HG03460 (cell line): ENCODE measurements around the gene CR1.
"Not testable (repeated sequence)": the region's sequence is repeated elsewhere in the genome, so short reads cannot be mapped to it uniquely, and the experiment has no call there.

Experiments used
- ATAC-seq: cut with Tn5 transposase; IDR thresholded peaks from one replicate; pipeline ENCODE4 v1.9.1; 2021; ENCODE audit not compliant: unreplicated experiment

The CR1 gene

DNA sequence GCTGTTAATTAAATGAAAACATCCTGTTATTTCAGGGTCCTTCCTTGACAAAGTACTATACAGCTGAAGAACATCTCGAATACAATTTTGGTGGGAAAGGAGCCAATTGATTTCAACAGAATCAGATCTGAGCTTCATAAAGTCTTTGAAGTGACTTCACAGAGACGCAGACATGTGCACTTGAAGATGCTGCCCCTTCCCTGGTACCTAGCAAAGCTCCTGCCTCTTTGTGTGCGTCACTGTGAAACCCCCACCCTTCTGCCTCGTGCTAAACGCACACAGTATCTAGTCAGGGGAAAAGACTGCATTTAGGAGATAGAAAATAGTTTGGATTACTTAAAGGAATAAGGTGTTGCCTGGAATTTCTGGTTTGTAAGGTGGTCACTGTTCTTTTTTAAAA, 143.4 kb downstream of the CR1 start:
- ATAC-seq = not testable (repeated sequence)

DNA sequence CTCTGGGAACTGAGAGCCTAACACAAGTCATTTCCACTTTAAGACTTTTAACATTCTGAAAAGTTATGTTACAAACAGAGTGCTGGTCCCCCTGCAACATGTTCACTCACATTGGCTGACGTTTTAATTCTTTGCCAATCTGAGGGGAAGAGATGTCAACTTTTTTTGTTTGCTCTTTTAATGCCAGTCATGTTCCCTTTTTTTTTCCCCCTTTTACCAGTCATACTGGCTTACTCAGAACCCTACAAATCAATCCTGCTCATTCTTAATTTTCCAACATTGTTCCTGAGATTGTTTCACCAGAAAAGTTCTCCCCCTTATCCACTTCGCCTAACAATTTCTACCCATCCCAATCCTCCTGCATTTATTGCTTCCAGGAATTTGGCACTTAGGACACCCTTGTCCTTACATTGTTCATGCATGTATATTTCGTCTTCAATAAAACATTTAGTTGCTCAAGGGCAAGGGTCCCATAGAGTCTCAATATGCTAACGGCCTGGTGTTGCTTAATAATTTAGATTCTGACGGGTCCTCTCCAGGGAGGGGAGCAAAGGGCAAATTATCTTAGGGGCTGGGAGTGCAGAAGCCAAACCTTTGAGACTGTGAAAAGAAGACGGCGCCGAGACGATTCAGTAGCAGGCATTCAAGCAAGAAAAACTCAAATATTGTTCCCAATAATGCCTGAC, 148.4 kb downstream of the CR1 start:
- ATAC-seq = no peak

DNA sequence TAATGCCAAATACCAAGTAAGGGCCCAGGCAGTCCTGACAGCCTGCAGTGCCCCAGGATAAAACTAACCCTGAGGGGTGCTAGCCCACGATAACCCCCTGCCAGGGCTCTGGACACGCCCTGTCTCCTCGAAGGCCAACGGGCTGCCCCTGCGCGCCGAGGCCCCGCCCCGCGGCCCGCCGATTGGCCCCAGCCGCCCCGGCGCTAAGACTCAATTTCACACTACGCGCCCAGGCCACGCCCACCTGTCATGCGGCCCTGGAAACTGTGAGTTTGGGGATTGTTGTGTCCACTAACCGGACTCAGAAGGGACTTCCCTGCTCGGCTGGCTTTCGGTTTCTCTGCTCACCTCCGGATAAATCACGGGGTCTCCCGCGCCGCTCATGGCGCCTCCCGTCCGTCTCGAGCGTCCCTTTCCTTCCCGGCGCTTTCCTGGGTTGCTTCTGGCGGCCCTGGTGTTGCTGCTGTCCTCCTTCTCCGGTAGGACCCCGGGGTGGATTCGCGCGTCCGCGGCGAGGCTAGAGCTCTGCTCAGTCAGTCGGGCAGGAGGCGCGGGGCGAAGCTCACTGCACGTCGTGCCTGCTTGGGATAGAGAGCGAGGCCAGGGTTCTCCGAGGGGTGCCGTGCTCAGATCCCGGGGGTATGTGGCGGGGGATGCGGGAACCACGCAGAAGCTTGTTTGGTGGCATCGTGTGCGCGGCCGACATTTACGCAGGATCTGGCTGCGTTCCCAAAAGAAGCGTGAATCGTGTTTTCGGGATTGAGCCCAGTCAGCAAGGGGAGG, 149.1 kb downstream of the CR1 start, which contains the start of gene CR1L:
Gene CR1L (plus strand): TSS at position 282 of the 783 bp plus-strand sequence. CDS start 101 bp downstream, at position 383.
- ATAC-seq = peak; percentile 91

DNA sequence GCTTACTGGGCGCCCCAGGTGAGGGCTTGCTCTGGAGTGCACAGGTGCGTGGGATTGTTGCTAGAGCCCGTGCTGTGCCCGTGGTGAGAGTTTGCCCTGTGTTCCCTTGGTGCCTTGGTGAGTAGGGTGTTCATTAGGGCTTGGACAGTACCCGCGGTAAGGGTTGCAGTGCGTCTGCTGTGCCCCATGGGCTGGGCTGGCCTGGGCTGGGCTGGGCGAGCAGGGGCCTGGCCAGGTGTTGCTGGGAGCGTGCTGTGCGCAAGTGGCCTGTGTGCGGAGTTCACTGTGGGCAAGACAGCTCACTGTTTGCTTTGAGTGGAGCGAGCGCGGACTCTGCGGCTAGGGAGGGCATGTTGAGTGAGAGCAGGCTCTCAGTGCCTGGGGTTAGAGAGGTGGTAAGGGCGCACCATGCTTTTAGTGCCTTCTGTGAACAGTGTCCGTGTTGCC, 149.7 kb downstream of the CR1 start:
- ATAC-seq = no peak

DNA sequence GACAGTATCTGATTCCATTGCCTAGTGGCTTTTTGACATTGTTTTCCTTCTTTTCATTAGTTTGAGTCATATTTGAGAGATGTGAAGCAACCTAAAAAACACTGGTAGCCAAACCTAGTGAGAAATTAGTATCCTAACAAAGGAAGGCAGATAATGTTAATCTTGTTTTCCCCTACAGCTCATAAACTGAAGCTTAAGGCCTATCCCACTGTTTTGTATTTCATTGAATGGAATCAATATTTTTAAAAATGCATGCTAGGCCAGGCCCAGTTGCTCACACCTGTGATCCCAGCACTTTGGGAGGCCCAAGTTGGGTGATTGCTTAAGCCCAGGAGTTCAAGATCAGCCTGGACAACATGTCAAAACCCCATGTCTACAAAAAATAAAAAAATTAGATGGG, 150.2 kb downstream of the CR1 start:
- ATAC-seq = no peak

DNA sequence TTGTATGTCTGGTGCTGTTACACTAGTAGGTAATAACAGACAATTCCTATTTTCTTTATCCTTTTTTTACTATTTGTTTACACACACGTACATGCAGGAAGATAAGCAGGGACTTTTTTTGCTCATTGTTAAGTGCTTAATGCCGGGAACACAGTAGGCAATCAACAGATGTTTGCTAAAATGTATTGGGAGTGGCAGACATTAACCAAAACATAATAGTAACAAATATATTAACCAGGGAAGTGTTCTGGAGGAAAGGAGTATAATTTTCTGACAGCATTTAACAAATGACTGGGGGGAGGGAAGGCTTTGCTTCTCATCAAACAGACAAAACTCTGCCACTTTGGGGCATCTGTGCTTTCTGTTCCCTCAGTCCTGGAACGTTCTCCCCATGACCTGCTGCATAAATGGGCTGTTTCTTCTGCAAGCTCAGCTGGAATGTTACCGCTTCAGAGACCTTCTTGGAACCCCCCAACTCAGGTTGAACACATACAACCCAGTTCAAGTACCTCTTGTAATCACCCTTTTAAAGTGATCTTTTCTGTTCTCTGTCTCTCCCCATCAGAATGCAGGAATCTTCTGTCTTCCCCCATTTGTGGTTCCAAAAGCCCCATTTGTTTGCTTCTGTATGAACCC, 151.1 kb downstream of the CR1 start:
- no peak for ATAC-seq

DNA sequence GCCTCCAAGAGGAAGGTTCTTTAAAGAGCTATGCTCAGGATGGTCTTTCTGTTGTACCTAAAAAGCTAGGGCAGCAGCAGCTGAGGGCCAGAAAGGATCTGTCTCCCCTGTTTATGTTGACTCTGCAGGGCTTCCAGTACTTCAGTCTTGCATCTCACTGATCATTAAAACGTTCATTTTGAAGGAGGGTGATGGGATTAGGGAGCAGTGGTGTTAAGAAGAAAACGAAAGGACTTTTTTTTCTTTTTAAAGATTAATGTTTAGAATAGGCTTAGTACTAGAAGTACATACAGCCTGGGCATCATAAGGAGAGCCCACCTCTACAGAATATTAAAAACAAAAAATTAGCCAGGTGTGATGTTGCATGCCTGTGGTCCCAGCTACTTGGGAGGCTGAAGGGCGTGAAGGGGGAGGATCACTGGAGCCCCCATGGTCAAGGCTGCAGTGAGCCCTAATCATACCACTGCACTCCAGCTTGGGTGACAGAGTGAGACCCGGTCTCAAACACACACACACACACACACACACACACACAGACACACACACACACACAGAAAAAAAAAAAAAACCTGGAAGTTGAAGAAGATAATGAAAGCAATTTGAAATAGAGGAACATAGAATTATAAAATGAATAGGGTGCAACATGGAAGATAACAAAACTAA, 151.8 kb downstream of the CR1 start:
- ATAC-seq = no peak

DNA sequence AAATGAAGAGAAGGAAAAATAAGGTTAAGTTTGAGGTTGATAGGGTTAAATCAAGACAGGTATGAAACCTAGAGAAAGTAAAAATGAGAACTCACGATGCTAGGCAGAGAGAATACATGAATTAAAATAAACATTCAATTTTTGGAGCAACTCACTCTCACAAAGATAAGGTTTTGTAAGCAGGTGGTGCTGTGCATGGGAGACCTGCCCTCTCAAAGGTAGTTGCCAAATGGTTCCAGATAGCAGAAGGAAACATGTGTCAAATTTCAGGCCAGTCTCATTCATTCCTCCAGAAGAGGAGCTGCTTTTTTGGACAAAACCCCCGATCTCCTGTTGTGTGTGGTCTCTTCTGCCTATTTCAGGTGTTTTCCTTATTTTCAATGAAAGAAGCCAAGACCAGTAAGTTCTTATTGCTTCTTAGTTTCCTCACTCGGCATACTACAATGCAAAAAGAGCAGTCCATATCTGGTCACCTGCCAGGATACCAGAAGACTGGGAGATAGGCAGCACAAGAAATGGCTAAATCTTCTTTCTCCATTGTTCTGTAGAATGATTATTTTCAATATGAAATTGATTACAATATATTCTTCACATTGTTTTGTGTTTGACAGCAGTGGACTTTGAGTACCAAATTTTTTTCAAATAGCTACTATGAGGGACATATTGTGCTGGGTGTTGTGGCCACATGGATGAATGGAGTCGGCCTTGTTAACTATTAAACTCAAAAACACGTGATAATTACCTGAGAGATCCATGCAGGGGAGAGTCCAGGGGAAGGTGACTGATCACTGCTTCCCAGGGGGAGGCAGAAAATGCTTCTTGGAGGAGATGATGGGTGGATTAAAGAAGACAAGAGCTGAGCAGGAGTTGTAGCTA, 152.6 kb downstream of the CR1 start:
- no peak for ATAC-seq

DNA sequence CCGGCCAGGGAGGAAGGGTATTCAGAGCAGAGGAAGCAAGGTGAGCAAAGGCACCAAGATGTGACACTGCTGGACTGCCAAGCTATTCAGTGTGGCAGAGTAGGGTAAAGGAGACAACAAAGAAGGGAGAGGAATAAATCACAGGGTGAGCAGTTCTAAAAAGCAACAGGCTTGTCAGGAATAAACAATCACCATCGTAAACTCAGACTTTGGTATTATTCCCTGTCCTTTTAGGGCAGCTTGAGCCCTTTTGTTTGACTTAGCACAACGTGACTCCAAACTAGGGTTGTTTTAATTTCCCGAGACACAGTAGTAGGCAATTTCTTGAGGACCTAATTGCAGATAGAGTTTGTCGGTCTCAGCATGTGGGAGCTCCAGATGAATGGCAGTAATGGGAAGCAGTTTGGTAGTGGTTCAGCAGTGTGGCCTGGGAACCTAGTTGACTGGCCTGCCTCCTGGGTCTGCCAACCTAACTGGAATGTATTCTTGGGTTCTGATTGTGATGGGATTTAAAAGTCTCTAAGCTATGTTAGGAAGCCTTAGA, 153.3 kb downstream of the CR1 start:
- no peak for ATAC-seq

DNA sequence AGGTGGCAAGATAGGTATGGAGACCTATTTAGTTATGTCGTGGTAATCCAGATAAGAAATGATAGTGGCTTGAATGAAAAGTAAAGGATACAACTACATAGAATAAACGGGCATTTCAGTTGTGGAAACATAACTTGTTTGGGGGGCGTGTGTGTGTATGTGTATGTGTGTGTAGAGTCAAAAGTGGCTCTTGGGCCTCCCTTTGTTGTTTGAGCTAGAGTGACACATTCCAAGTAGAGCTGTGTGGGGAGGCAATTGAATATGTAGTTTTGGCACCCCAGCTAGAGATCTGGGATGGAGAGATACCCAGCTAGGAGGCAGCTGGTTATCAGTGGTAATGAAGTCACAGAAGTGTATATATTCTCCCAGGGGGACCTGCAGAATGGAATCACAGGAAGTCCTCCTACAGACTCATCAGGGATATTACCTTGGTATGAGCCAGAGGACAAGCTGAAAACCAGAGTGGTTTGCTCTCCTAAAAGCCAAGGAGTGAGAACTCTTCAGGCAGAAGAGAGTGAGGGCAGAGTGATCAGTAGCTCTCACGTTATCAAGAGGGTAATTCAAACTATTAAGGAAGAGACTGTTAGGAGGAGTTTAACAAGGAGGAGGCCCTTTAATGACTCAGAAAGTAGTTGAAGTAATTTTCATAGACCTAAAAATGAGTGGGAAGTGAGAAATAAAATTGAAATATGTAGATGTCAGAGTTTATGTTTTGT, 154.1 kb downstream of the CR1 start:
- no peak for ATAC-seq

DNA sequence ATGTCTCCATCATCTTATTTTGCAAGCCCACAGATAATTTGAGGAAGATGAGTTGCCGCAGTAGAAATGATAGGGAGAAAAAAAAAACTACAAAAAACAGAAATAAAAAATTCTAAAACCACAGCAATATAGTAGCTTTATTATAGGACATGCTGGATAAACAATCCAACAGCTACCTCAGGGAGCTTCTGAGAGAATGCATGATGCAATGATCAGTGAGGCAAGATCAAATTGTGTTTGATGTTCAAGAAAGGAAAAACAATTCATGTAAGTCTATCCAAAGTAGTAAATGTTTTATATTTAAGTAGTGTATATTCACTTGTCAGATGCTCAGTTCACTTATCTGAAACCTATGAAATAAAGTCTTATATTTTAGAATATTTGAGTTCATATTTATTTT, 155.6 kb downstream of the CR1 start:
- no peak for ATAC-seq

DNA sequence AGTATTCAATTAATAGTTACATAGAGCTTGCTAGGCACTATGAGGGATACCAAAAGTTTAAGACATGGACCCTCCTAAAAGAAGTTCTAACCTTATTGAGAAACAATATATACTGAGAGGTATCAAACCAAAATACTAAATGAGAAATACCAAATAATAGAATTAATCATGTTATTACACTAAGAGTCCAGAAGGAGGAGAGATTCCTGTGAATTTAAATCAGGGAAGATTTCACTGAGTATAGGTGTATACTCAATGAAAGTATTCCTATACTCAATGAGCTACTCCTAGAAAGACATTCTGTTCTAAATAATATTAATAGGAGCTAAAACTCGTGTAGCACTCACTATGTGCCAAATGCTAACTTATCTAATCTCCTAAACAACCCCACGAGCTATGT, 158.4 kb downstream of the CR1 start:
- ATAC-seq = no peak

DNA sequence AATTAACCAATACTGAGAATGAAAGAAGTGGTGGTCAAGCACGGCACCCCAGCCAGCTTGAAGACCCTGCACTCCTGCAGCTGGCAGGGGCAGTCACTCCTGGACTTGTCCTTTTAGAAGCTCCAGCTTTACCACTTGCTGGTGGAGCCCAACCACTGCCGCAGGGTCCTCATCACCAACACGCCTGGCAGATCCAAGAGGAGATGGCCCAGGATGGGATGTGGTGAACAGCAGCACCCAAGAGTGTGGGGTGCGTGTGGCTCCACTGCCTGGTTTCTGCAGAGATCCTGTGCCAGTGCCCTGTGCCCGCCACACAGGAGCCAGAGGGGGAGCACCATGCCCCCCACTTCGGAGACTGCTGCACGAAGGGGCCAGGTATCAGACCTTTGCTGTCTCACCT, 162.5 kb downstream of the CR1 start:
- no peak for ATAC-seq

DNA sequence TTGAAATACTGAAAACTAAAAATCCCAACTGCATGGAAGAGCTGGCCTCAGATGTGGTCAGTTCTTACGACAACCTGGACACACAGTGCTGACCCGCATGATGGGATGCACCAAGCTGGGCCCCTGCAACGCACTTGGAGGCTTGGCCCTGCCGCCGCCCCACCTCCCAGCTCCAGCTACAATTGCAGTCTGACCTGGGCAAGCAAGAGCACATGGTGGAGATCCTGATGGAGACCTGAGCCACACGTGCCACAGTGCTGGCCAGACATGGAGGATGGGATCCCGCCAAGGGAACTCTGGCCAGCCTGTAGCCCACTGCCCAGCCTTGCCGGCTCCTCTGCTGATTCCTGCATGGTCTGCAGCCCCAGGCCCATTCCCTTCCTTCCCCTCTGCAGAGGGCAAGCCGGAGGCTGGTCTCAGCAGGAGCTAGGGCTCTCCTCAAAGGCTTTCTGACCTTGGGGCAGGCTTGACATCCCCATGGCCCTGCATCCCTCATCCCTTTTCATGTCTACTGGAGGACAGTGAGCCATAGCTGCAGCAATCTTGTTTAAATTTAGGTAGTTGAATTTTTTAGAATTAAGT, 163.0 kb downstream of the CR1 start:
- no peak for ATAC-seq

DNA sequence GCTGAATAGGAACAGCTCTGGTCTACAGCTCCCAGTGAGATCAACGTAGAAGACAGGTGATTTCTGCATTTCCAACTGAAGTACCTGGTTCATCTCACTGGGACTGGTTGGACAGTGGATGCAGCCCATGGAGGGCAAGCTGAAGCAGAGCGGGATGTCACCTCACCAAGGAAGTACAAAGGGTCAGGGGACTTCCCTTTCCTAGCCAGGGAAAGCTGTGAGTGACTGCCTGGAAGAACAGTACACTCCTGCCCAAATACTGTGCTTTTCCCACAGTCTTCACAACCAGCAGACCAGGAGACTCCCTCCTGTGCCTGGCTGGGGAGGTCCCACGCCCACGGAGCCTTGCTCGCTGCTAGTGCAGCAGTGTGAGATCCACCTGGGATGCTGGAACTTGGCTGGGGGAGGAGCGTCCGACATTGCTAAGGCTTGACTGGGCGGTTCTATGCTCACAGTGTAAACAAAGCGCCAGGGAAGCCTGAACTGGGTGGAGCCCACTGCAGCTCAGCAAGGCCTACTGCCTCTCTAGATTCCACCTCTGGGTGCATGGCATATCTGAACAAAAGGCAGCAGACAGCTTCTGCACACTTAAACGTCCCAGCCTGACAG, 163.7 kb downstream of the CR1 start:
- no peak for ATAC-seq

DNA sequence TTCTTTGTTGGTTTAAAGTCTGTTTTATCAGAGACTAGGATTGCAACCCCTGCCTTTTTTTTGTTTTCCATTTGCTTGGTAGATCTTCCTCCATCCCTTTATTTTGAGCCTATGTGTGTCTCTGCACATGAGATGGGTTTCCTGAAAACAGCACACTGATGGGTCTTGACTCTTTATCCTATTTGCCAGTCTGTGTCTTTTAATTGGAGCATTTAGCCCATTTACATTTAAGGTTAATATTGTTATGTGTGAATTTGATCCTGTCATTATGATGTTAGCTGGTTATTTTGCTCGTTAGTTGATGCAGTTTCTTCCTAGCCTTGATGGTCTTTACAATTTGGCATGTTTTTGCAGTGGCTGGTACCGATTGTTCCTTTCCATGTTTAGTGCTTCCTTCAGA, 165.5 kb downstream of the CR1 start:
- ATAC-seq = not testable (repeated sequence)

DNA sequence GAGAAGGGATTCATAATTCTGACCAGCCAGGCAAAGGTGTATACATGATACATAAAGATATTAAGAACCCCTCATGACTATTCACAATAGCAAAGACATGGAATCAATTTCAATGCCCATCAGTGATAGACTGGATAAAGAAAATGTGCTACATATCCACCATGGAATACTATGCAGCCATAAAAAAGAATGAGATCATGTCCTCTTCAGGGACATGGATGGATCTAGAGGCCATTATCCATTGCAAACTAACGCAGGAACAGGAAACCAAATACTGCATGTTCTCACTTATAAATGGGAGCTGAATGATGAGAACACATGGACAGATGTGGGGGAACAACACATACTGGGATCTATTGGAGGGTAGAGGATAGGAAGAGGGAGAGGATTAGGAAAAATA, 170.4 kb downstream of the CR1 start:
- ATAC-seq = no peak

DNA sequence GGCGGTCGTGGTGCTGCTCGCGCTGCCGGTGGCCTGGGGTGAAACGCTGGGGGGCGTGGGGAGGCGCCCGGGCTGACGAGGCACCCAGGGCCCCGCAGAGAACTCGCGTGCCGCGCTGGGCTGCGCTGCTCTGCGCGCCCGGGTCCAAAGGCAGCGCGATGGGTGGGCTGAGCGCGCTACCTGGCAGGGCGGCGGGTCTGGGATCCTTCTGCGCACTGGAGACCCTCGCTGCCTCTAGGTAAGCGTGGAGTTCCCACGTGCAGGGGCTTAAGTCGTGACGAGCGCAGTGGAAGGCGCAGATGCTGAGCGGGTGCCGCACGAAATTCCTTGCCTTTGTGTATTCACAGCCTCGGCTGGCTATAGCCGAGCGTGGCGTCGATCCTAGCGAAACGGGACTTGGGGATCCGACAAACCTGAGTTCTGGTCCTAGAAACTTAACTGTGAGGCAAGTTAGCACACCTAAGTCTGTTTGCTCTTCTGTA, 173.6 kb downstream of the CR1 start:
- ATAC-seq = no peak

DNA sequence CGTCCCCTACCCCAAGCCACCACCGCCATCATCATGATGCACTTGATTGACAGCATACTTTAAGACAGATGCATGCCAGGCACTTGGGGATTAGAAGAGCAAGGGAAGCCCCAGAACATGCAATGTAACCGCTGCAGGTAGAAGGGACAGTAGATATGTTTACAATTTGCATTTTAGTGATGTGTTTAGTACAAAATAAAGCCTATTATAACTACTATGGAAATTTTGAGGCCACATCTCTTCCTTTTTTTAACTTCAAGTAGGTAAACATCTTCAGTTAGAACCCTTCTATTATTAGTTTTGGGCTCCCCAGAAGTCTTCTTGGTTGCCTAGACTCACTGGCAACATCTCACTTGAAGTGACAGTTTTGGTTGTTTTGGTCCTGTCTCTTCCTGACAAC, 174.2 kb downstream of the CR1 start:
- ATAC-seq = no peak
